Body of pancreas (tissue), 4 donors: ENCODE data around the gene EMP2. TPM values are rescaled to one million over a fixed set of nuclear protein-coding genes. Genes with fewer than 3 reads are reported as not detected.

Experiments used
- ATAC-seq: fragments of 150-250 bp; one replicate; pipeline ENCODE4 v1.9.1; 2016
- DNase-seq, 4 donors: peaks; one replicate each; pipeline ENCODE4 v3.0.0-alpha.2; 2019
- H3K27ac ChIP-seq, 4 donors: fragments of 200-600 bp; sonication (generic); 1 replicate in 3 of 4; 2 replicates in 1 of 4; pipeline versions ENCODE4 v1.5.1 to v1.6.1; 2016 to 2019; ENCODE audit warnings: mild to moderate bottlenecking in 1 of 4, mixed read lengths in 1 of 4, moderate library complexity in 1 of 4
- H3K27me3 ChIP-seq, 2 donors: fragments of 200-600 bp; sonication (generic); one replicate each; pipeline ENCODE4 v1.6.0; 2016; ENCODE audit warnings: mild to moderate bottlenecking in 1 of 2
- H3K36me3 ChIP-seq, 2 donors: fragments of 200-600 bp; sonication (generic); replicated peaks in 1 of 2; 2 replicates each; pipeline ENCODE4 v1.5.1; 2016; ENCODE audit warnings: low read depth in 2 of 2; ENCODE audit not compliant: insufficient read depth in 1 of 2
- H3K4me1 ChIP-seq: fragments of 200-600 bp; sonication (generic); one replicate; pipeline ENCODE4 v1.6.0; 2016
- H3K4me3 ChIP-seq, 2 donors: fragments of 200-600 bp; sonication (generic); 1 replicate in 1 of 2; 2 replicates in 1 of 2; pipeline ENCODE4 v1.5.1; 2016 to 2019
- H3K9me3 ChIP-seq, 3 donors: fragments of 200-600 bp; sonication (generic); 1 replicate in 2 of 3; 2 replicates in 1 of 3; pipeline ENCODE4 v1.5.1; 2016
- POLR2A ChIP-seq, 3 donors: fragments of 450-650 bp; IDR thresholded peaks; one replicate each; pipeline ENCODE4 v1.6.1; 2016; ENCODE audit warnings: antibody characterized with exemption in 3 of 3, mild to moderate bottlenecking in 2 of 3
- WGBS, 2 donors: methylation state at CpG; one replicate each; pipeline ENCODE4 v1.1.5; 2017; 5-methylcytosine and 5-hydroxymethylcytosine counted together
- intact Hi-C: fragments of 100-400 bp; cut with DNase I; formaldehyde crosslinking; loops from one replicate; pipeline ENCODE4 v1.15.1; 2023
- total RNA-seq, 2 donors: library from RNA; depleted of rRNA; stranded (reverse); fragments of >200 nt; gene quantifications; one replicate each; pipeline ENCODE4 v1.1.0, GENCODE V29; 2016
- TF ChIP-seq, protein P1 (sequence below), 7 experiments: fragments of 450-650 bp in 4 of 7; fragments of 200-600 bp in 3 of 7; sonication (generic) in 3 of 7; IDR thresholded peaks; one replicate each; pipeline ENCODE4 v1.5.1; 2016 to 2019; ENCODE audit warnings: antibody characterized with exemption in 7 of 7

EMP2 gene
- total RNA-seq, 2 donors from 2014 or later, result 8.6 to 17.9 TPM

DNA sequence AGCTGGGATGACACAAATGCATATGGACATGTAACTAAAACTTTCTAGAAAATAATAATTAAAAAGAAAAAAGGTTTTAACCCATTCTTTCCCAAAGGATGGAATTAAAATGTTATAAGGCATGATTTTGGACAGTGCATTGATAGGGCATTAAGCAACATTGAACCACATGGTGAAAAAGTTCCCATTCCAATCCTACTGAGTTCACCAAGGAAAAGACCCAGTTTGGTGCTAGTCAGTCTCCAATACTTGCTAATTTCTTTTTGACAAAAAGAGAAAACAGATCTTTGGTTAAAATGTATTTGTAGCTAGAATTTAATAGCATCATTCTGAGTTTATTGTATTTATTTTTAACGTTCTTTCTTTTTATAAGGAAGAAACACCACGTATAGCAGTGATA is 28.1 kb downstream of the EMP2 start:
- DNase-seq (no peak), ATAC-seq (no peak)
- no peaks in the 10 kb centered on the region for H3K4me1 ChIP-seq
- no peaks in the 10 kb centered on the region for H3K36me3 ChIP-seq
- H3K27me3 ChIP-seq, result no peaks in the 10 kb centered on the region
- intact Hi-C loops, result no loop called here
- no peak overlapping the region for H3K27ac ChIP-seq
- 88 to 90% methylated on average over 2 of the region's 2 CpGs for WGBS, 2 donors
- no peak overlapping the region for H3K4me3 ChIP-seq
- no peak for TF ChIP-seq POLR2A (IDR thresholded peaks at IDR 0.05)
- TF ChIP-seq, protein P1, sequence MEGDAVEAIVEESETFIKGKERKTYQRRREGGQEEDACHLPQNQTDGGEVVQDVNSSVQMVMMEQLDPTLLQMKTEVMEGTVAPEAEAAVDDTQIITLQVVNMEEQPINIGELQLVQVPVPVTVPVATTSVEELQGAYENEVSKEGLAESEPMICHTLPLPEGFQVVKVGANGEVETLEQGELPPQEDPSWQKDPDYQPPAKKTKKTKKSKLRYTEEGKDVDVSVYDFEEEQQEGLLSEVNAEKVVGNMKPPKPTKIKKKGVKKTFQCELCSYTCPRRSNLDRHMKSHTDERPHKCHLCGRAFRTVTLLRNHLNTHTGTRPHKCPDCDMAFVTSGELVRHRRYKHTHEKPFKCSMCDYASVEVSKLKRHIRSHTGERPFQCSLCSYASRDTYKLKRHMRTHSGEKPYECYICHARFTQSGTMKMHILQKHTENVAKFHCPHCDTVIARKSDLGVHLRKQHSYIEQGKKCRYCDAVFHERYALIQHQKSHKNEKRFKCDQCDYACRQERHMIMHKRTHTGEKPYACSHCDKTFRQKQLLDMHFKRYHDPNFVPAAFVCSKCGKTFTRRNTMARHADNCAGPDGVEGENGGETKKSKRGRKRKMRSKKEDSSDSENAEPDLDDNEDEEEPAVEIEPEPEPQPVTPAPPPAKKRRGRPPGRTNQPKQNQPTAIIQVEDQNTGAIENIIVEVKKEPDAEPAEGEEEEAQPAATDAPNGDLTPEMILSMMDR (IDR thresholded peaks at IDR 0.05), result no peak
- H3K9me3 ChIP-seq, result no peaks in the 10 kb centered on the region

DNA sequence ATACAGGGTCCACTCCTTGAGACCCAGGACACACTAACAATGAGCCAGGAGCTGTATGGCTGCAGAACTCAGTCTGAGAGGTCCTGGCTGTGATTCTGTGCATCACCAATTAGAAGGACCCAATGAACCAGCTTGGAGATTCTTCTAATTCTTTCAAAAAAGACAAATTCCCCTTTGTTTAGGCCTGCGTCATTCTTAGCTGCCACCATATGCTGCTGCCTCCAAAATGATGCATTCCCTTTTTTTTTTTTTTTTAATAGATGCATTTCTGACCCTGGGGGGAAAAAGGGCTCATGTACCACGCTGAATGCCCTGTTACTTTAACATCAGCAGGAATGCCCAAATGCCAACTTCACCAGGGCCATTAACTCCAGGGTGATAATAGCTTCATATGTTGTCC is 28.5 kb downstream of the EMP2 start:
- H3K36me3 ChIP-seq, result no peaks in the 10 kb centered on the region
- DNase-seq (no peak), ATAC-seq (no peak)
- intact Hi-C loops, result no loop called here
- 80 to 100% methylated on average over 2 of the region's 2 CpGs for WGBS, 2 donors
- no peaks in the 10 kb centered on the region for H3K4me1 ChIP-seq
- H3K27me3 ChIP-seq, result no peaks in the 10 kb centered on the region
- no peak overlapping the region for H3K27ac ChIP-seq
- no peak overlapping the region for H3K4me3 ChIP-seq
- no peaks in the 10 kb centered on the region for H3K9me3 ChIP-seq
- TF ChIP-seq, protein P1 (IDR thresholded peaks at IDR 0.05), result no peak
- no peak for TF ChIP-seq POLR2A (IDR thresholded peaks at IDR 0.05)

DNA sequence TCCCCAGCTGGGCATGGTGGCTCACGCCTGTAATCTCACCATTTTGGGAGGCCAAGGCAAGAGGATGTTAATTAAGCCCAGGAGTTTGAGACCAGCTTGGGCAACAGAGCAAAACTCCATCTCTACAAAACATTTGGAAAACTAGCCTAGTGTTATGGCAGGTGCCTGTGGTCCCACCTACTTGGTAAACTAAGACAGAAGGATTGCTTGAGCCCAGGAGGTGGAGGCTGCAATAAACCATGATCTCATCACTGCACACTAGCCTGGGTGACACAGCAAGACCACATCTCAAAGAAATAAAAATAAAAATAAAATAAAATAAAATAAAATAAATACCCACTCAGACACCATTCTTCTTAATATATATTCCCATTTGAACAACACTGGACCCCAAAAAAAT is 32.0 kb downstream of the EMP2 start:
- ATAC-seq (no peak), DNase-seq (no peak)
- no peak overlapping the region for H3K27ac ChIP-seq
- no peaks in the 10 kb centered on the region for H3K9me3 ChIP-seq
- intact Hi-C loops, result no loop called here
- WGBS, 2 donors, result 95 to 100% methylated on average over 1 of the region's 1 CpG
- H3K4me3 ChIP-seq, result no peak overlapping the region
- H3K27me3 ChIP-seq, result no peaks in the 10 kb centered on the region
- no peaks in the 10 kb centered on the region for H3K36me3 ChIP-seq
- H3K4me1 ChIP-seq, result no peaks in the 10 kb centered on the region
- TF ChIP-seq, protein P1 (IDR thresholded peaks at IDR 0.05), result no peak
- TF ChIP-seq POLR2A (IDR thresholded peaks at IDR 0.05), result no peak

DNA sequence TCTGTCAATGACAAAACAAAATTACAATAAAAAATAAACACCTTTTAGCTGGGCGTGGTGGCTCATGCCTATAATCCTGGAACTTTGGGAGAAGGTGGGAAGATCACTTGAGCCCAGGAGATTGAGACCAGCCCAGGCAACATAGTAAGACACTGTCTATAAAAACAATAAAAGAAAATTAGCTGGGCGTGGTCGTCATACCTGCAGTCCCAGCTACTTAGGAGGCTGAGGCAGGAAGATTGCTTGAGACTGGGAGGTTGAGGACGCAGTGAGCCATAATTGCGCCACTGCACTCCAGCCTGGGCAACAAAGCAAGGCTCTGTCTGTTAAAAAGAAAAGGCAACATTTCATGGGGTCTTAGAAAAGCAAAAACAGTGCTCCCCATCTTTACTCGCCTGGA is 32.7 kb downstream of the EMP2 start:
- no peak overlapping the region for H3K27ac ChIP-seq
- H3K9me3 ChIP-seq, result no peaks in the 10 kb centered on the region
- no peak overlapping the region for H3K4me3 ChIP-seq
- no peaks in the 10 kb centered on the region for H3K4me1 ChIP-seq
- TF ChIP-seq, protein P1 (IDR thresholded peaks at IDR 0.05), result no peak
- TF ChIP-seq POLR2A (IDR thresholded peaks at IDR 0.05), result no peak
- WGBS, 2 donors, result 96 to 98% methylated on average over 6 of the region's 6 CpGs
- no peaks in the 10 kb centered on the region for H3K36me3 ChIP-seq
- ATAC-seq (no peak), DNase-seq (no peak)
- no peaks in the 10 kb centered on the region for H3K27me3 ChIP-seq
- intact Hi-C loops, result no loop called here

DNA sequence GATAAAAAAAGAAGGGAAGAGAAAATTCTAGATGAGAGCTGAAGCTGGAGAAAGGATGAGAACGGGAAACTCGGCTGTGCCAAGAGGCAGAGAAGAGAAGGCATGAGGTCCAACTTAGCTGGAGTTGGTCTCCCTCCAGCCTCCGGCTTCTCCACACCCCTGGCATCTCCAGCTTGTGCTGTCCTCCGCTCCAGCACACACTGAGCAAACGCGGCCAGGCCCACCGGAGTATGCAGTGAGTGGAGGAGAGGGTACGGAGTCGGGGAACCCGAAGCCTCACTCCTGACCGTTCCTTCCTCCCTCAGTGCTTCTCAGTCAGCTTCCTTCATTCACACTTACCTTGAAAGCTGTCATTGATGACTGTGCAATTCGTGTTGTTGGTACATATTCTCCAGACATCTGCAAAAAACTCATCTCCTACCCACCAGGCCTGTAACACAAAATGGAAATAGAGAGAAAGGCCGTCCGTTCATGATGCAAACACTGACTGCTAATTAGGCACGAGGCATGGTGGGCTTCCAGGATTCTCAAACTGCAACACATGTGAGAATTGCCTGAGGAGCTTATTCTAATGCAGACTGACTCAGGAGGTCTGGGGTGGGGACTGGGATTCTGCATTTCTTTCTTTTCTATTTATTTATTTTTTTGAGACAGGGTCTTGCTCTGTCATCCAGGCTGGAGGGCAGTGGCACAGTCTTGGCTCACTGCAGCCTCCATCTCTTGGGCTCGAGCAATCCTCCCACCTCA is 37.0 kb downstream of the EMP2 start:
- H3K4me3 ChIP-seq, result no peak overlapping the region
- intact Hi-C loops, result no loop called here
- H3K9me3 ChIP-seq, result no peaks in the 10 kb centered on the region
- no peak for TF ChIP-seq POLR2A (IDR thresholded peaks at IDR 0.05)
- TF ChIP-seq, protein P1 (IDR thresholded peaks at IDR 0.05), result no peak
- no peak overlapping the region for H3K27ac ChIP-seq
- no peaks in the 10 kb centered on the region for H3K4me1 ChIP-seq
- ATAC-seq (no peak), DNase-seq (no peak)
- WGBS, 2 donors, result 89 to 94% methylated on average over 16 of the region's 16 CpGs
- H3K36me3 ChIP-seq, result no peaks in the 10 kb centered on the region
- H3K27me3 ChIP-seq, result no peaks in the 10 kb centered on the region
